ENCODE results near the gene TMEM108. TPM values are rescaled to one million over a fixed set of nuclear protein-coding genes. Genes with fewer than 3 reads are reported as not detected.
"Not testable (repeated sequence)": the region's sequence is repeated elsewhere in the genome, so short reads cannot be mapped to it uniquely, and the experiment has no call there.

TMEM108 gene
- total and polyA plus RNA-seq, 8 donors = 0.37 to 2.1 (median 0.84) TPM; not detected in 2

- DNase-seq = no peak
- 81 to 91% (median 86%) methylated on average over 2 of the region's 2 CpGs for WGBS, 5 donors
- intact Hi-C loops (cut with DNase I; ENCODE audit: low total_unique reads) = no loop called here
- Histone ChIP-seq H3K4me3 (no peak overlapping the region), H3K27me3 (no peaks in the 10 kb centered on the region), H3K4me1 (no peaks in the 10 kb centered on the region), H3K27ac (no peak overlapping the region), H3K9me3 (peaks cover 0 to 29% (median 11%) of the 10 kb centered on the region in 4 donors), H3K36me3 (no peaks in the 10 kb centered on the region)
- no peak for TF ChIP-seq POLR2AphosphoS5 (IDR thresholded peaks at IDR 0.05)
- TF ChIP-seq, protein P1, sequence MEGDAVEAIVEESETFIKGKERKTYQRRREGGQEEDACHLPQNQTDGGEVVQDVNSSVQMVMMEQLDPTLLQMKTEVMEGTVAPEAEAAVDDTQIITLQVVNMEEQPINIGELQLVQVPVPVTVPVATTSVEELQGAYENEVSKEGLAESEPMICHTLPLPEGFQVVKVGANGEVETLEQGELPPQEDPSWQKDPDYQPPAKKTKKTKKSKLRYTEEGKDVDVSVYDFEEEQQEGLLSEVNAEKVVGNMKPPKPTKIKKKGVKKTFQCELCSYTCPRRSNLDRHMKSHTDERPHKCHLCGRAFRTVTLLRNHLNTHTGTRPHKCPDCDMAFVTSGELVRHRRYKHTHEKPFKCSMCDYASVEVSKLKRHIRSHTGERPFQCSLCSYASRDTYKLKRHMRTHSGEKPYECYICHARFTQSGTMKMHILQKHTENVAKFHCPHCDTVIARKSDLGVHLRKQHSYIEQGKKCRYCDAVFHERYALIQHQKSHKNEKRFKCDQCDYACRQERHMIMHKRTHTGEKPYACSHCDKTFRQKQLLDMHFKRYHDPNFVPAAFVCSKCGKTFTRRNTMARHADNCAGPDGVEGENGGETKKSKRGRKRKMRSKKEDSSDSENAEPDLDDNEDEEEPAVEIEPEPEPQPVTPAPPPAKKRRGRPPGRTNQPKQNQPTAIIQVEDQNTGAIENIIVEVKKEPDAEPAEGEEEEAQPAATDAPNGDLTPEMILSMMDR (IDR thresholded peaks at IDR 0.05) = no peak
- no peak for TF ChIP-seq EP300 (IDR thresholded peaks at IDR 0.05)
- no peak for TF ChIP-seq POLR2A (IDR thresholded peaks at IDR 0.05)
Observed at GRCh38 chr3:133007601-133008000, 30.6 kb upstream of the TMEM108 start.

- H3K27me3 ChIP-seq = no peaks in the 10 kb centered on the region
- H3K36me3 ChIP-seq = no peaks in the 10 kb centered on the region
- no peak for DNase-seq
- intact Hi-C loops (cut with DNase I; ENCODE audit: low total_unique reads) = no loop called here
- H3K27ac ChIP-seq = no peak overlapping the region
- peaks cover 0 to 24% (median 11%) of the 10 kb centered on the region in 4 donors for H3K9me3 ChIP-seq
- no peaks in the 10 kb centered on the region for H3K4me1 ChIP-seq
- 85 to 98% (median 93%) methylated on average over 3 of the region's 3 CpGs for WGBS, 5 donors
- TF ChIP-seq, protein P1 (IDR thresholded peaks at IDR 0.05) = no peak
- no peak for TF ChIP-seq POLR2A (IDR thresholded peaks at IDR 0.05)
- TF ChIP-seq EP300 (IDR thresholded peaks at IDR 0.05) = no peak
- no peak for TF ChIP-seq POLR2AphosphoS5 (IDR thresholded peaks at IDR 0.05)
- no peak overlapping the region for H3K4me3 ChIP-seq
Observed at GRCh38 chr3:133014325-133014724, 23.9 kb upstream of the TMEM108 start.

- H3K27ac ChIP-seq; intact Hi-C loops (cut with DNase I; ENCODE audit: low total_unique reads); H3K36me3 ChIP-seq; H3K4me1 ChIP-seq; H3K4me3 ChIP-seq; H3K27me3 ChIP-seq; DNase-seq: not testable (repeated sequence)
- 78 to 89% (median 87%) methylated on average over 5 of the region's 5 CpGs for whole genome bisulfite sequencing, 5 donors
- peaks cover 0 to 12% (median 4%) of the 10 kb centered on the region in 4 donors for H3K9me3 ChIP-seq
Observed at GRCh38 chr3:133015573-133015972, 22.6 kb upstream of the TMEM108 start.

DNA sequence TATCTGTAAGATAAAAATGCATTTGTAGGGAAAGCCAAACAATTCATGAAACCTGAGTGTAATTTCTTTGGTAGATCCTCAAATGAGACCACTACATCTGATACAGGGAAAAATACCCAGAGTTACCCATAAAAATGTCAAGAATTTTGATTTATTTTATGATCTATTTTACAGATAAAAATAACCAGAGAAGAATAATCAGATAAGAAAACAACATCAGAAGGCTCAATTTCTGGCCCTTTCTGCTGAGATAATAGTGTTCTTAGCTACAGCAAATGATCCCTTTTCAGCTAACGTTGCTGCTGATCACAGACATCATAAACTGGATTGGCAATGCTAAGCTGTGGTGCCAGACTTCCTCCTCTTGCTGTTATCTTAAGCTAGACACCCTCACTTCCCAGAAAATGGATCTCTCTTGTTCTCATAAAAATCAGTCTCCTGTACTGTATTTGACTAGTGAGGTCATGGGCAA, 21.3 kb upstream of the TMEM108 start:
- H3K36me3 ChIP-seq = no peaks in the 10 kb centered on the region
- DNase-seq = no peak
- TF ChIP-seq POLR2A (IDR thresholded peaks at IDR 0.05) (no peak), POLR2AphosphoS5 (IDR thresholded peaks at IDR 0.05) (no peak), EP300 (IDR thresholded peaks at IDR 0.05) (no peak)
- TF ChIP-seq, protein P1 (IDR thresholded peaks at IDR 0.05) = no peak
- H3K4me1 ChIP-seq = no peaks in the 10 kb centered on the region
- intact Hi-C loops (cut with DNase I; ENCODE audit: low total_unique reads) = no loop called here
- no peak overlapping the region for H3K27ac ChIP-seq
- H3K27me3 ChIP-seq = no peaks in the 10 kb centered on the region
- 13 to 30% (median 28%) methylated on average over 1 of the region's 1 CpG for WGBS, 5 donors
- H3K4me3 ChIP-seq = no peak overlapping the region
- H3K9me3 ChIP-seq = peaks cover 0 to 3% (median under 1%) of the 10 kb centered on the region in 4 donors

DNA sequence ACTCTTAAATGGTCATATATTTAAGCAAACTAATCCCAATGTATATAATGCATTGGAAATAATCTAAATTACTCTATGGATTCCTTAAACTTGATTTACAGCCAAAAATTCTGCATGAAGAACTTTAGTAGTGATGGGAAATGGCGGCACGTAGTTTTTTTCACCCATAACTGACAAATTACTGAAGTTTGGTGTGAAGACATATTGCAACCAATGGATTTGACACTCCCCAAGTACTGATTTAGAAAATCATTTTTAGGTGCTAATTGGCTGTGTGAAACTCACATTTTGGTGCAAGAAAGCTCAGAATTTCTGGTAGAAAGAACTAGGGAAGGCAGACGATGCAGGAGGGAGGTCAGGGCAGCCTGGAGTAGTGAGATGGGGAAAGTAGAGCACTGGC, 19.3 kb upstream of the TMEM108 start:
- no peaks in the 10 kb centered on the region for H3K4me1 ChIP-seq
- DNase-seq = no peak
- H3K27ac ChIP-seq = no peak overlapping the region
- intact Hi-C loops (cut with DNase I; ENCODE audit: low total_unique reads) = no loop called here
- no peaks in the 10 kb centered on the region for H3K9me3 ChIP-seq
- no peak overlapping the region for H3K4me3 ChIP-seq
- H3K27me3 ChIP-seq = no peaks in the 10 kb centered on the region
- 76 to 93% (median 90%) methylated on average over 3 of the region's 3 CpGs for WGBS, 5 donors
- no peaks in the 10 kb centered on the region for H3K36me3 ChIP-seq
- TF ChIP-seq POLR2A (IDR thresholded peaks at IDR 0.05) (no peak), EP300 (IDR thresholded peaks at IDR 0.05) (no peak), POLR2AphosphoS5 (IDR thresholded peaks at IDR 0.05) (no peak)
- TF ChIP-seq, protein P1 (IDR thresholded peaks at IDR 0.05) = no peak
